Measurements from ENCODE around the gene TRIM40.

- TF ChIP-seq GATA2 (IDR thresholded peaks at IDR 0.05; ENCODE audit: low read depth, low read length) (no peak), GATA3 (IDR thresholded peaks at IDR 0.05; ENCODE audit: low read depth, low read length) (no peak)
Measured at GRCh38 chr6:30151580-30151979, 15.6 kb downstream of the TRIM40 start.
